ENCODE measurements around the gene TP63. TPM values are rescaled to one million over a fixed set of nuclear protein-coding genes. Genes with fewer than 3 reads are reported as not detected.

The TP63 gene
- total RNA-seq, 1 donor, result 0.43 TPM

DNA sequence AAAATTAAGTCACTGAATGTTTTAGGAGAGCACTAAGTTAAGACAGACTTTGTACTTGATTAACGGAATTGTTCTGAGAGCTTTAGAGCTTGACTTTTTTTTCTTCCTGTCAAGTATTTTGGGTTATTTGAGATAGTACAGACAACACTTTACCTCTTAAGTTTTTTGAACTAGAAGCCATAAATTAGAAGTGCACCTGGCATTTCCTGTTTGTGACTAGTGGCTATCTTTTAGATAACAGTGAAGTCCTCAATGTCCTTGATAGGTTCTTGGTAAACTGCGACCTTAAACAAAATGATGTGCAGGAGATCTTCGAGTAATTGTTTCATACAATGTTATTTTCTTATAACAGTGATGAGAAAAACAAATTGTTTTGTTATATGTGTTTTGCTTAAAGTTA, 213.9 kb downstream of the TP63 start:
- no peak overlapping the region for H3K4me3 ChIP-seq (ENCODE audit: low read depth, low read length)
- DNase-seq (ENCODE audit: low read depth), result no peak
- TF ChIP-seq, protein P1, sequence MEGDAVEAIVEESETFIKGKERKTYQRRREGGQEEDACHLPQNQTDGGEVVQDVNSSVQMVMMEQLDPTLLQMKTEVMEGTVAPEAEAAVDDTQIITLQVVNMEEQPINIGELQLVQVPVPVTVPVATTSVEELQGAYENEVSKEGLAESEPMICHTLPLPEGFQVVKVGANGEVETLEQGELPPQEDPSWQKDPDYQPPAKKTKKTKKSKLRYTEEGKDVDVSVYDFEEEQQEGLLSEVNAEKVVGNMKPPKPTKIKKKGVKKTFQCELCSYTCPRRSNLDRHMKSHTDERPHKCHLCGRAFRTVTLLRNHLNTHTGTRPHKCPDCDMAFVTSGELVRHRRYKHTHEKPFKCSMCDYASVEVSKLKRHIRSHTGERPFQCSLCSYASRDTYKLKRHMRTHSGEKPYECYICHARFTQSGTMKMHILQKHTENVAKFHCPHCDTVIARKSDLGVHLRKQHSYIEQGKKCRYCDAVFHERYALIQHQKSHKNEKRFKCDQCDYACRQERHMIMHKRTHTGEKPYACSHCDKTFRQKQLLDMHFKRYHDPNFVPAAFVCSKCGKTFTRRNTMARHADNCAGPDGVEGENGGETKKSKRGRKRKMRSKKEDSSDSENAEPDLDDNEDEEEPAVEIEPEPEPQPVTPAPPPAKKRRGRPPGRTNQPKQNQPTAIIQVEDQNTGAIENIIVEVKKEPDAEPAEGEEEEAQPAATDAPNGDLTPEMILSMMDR (IDR thresholded peaks at IDR 0.05; ENCODE audit: insufficient read depth, low read depth, low read length), result no peak

DNA sequence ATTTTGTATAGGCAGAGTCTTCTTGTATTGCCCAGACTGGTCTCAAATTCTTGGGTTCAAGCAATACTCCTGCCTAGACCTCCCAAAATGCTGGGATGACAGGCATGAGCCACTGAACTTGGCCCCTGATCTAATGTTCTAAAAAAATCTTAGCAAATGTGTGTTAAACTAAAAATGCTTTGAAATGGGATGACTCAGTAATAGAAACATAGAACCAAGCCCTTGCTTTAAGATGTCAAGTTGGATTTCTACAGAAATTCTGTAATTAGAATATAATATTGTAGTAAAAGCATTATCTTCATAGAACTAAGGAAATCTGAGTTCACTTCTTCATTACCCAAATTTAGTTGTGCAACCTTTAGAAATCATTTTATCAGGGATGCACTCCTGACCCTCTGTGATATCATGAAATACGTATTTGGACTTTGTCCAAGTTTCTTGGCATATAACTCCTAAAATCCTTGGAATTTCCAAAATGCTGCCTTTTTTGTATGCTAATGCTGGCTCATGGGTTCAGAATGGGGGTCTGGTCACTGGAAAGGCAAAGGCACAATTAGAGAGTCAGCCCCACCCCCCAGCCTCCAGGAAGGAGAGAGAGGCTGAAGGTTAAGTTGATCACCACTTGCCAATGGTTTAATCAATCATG, 217.3 kb downstream of the TP63 start:
- TF ChIP-seq, protein P1 (IDR thresholded peaks at IDR 0.05; ENCODE audit: insufficient read depth, low read depth, low read length), result no peak
- no peak for DNase-seq (ENCODE audit: low read depth)
- no peak overlapping the region for H3K4me3 ChIP-seq (ENCODE audit: low read depth, low read length)

DNA sequence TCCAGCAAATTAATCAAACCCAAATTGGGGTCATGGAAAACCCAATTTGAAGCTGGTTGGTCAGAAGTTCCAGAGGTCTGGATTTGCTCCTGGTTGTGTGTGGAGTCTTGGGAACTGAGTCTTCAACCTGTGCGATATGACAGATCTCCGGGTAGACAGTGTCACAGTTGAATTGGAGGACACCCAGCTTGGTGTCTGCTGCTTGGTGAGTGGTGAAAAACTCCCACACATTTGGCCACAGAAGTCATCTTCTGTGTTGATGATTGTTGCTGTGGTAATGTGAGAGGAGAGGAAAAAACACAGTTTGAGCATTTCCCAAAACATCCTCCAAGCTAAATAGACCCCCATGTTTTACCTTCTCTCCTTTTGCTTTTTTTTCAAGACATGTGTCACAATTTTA, 218.1 kb downstream of the TP63 start:
- H3K4me3 ChIP-seq (ENCODE audit: low read depth, low read length), result no peak overlapping the region
- no peak for DNase-seq (ENCODE audit: low read depth)
- TF ChIP-seq, protein P1 (IDR thresholded peaks at IDR 0.05; ENCODE audit: insufficient read depth, low read depth, low read length), result no peak

DNA sequence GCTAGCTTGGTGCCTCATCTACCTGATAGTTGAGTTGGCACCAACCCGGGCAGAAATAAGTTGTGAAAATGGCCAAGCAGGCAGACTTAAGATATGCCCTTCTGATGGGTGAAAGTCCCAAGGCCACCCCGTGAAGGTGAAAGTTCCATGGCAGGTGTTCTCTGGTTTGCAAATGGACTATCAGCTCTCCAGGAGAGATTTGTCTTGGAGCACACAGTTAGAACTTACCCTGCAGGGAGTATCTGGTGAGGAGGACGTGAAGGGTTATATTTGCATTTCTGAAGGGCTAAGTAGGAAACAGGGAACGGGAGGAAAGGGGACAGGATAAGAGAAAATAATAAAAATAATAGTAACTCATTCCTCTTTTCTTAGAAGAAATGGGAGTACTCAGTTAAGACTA, 220.5 kb downstream of the TP63 start:
- no peak overlapping the region for H3K4me3 ChIP-seq (ENCODE audit: low read depth, low read length)
- DNase-seq (ENCODE audit: low read depth), result no peak
- TF ChIP-seq, protein P1 (IDR thresholded peaks at IDR 0.05; ENCODE audit: insufficient read depth, low read depth, low read length), result no peak

DNA sequence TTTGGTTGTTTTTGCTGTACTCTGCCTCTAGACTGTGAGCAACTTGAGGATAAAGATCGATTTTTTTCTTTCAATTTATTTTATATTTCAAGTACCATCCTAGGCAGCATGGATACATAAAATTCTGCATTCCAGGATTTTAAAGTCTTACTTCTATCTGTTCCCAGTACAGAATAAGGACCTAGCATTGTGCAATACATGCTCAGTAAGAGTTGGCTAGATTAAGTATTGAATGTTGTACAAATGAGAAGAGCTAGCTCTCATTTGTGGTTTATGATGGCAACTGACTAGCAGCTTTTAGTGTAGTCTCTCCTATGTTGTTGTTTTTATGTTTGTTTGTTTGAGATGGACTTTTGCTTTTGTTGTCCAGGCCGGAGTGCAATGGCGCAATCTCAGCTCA, 222.7 kb downstream of the TP63 start:
- no peak for DNase-seq (ENCODE audit: low read depth)
- H3K4me3 ChIP-seq (ENCODE audit: low read depth, low read length), result no peak overlapping the region
- TF ChIP-seq, protein P1 (IDR thresholded peaks at IDR 0.05; ENCODE audit: insufficient read depth, low read depth, low read length), result no peak

DNA sequence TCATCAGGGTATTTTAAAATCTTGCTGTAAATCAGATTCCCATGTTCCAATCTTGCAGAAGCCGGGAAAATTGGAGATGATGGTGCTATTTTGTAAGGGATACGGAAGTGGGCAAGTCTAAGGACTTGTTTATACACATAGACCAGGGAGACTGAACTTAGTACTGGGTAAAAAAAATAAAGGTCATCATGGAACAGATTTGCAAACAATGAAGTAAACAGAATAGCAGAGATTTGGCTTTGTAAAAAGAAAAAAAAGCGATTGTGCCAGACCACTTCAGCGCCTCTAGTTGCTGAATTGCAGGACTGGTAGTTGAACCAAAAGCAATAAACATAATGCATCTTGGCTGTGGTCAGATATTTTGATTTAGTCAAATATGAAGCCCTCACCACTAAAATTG, 229.1 kb downstream of the TP63 start:
- no peak overlapping the region for H3K4me3 ChIP-seq (ENCODE audit: low read depth, low read length)
- no peak for DNase-seq (ENCODE audit: low read depth)
- TF ChIP-seq, protein P1 (IDR thresholded peaks at IDR 0.05; ENCODE audit: insufficient read depth, low read depth, low read length), result no peak

All from fibroblast of villous mesenchyme (primary cell).